ENCODE data around the gene ELP1. TPM values are rescaled to one million over a fixed set of nuclear protein-coding genes. Genes with fewer than 3 reads are reported as not detected.

Gene ELP1
- total RNA-seq, 1 donor from 2014 or later = 51.9 TPM

GRCh38 chr9:108884701-108885100 lies 49.2 kb downstream of the ELP1 start:
- no peak for DNase-seq
- H3K36me3 Mint-ChIP-seq (ENCODE audit: unreplicated experiment) = peaks cover 5% of the 10 kb centered on the region
- H3K4me1 Mint-ChIP-seq (ENCODE audit: low read depth, unreplicated experiment) = no peaks in the 10 kb centered on the region
- H3K9me3 Mint-ChIP-seq (ENCODE audit: unreplicated experiment) = peaks cover 3% of the 10 kb centered on the region
- H3K4me3 Mint-ChIP-seq (ENCODE audit: unreplicated experiment) = no peak overlapping the region
- H3K27me3 Mint-ChIP-seq (ENCODE audit: unreplicated experiment) = no peaks in the 10 kb centered on the region
- no peak overlapping the region for H3K27ac Mint-ChIP-seq (ENCODE audit: unreplicated experiment)
- no peak for TF ChIP-seq CTCF (IDR thresholded peaks at IDR 0.05; ENCODE audit: partially characterized antibody, unreplicated experiment)

GRCh38 chr9:108883085-108883484 lies 50.8 kb downstream of the ELP1 start:
- Mint-ChIP-seq H3K4me3 (ENCODE audit: unreplicated experiment) (no peak overlapping the region), H3K27me3 (ENCODE audit: unreplicated experiment) (no peaks in the 10 kb centered on the region), H3K27ac (ENCODE audit: unreplicated experiment) (no peak overlapping the region), H3K9me3 (ENCODE audit: unreplicated experiment) (peaks cover 3% of the 10 kb centered on the region), H3K36me3 (ENCODE audit: unreplicated experiment) (peaks cover 5% of the 10 kb centered on the region), H3K4me1 (ENCODE audit: low read depth, unreplicated experiment) (no peaks in the 10 kb centered on the region)
- TF ChIP-seq CTCF (IDR thresholded peaks at IDR 0.05; ENCODE audit: partially characterized antibody, unreplicated experiment) = no peak
- DNase-seq = no peak

GRCh38 chr9:108882052-108882888 lies 51.7 kb downstream of the ELP1 start:
- Mint-ChIP-seq H3K9me3 (ENCODE audit: unreplicated experiment) (peaks cover 3% of the 10 kb centered on the region), H3K36me3 (ENCODE audit: unreplicated experiment) (peaks cover 5% of the 10 kb centered on the region), H3K27ac (ENCODE audit: unreplicated experiment) (no peak overlapping the region), H3K27me3 (ENCODE audit: unreplicated experiment) (no peaks in the 10 kb centered on the region), H3K4me1 (ENCODE audit: low read depth, unreplicated experiment) (no peaks in the 10 kb centered on the region), H3K4me3 (ENCODE audit: unreplicated experiment) (no peak overlapping the region)
- TF ChIP-seq CTCF (IDR thresholded peaks at IDR 0.05; ENCODE audit: partially characterized antibody, unreplicated experiment) = no peak
- DNase-seq = no peak

- TF ChIP-seq CTCF (IDR thresholded peaks at IDR 0.05; ENCODE audit: partially characterized antibody, unreplicated experiment) = no peak
- no peak for DNase-seq
- H3K27me3 Mint-ChIP-seq (ENCODE audit: unreplicated experiment) = no peaks in the 10 kb centered on the region
- H3K4me1 Mint-ChIP-seq (ENCODE audit: low read depth, unreplicated experiment) = no peaks in the 10 kb centered on the region
- H3K27ac Mint-ChIP-seq (ENCODE audit: unreplicated experiment) = no peak overlapping the region
- H3K9me3 Mint-ChIP-seq (ENCODE audit: unreplicated experiment) = peaks cover 5% of the 10 kb centered on the region
- no peak overlapping the region for H3K4me3 Mint-ChIP-seq (ENCODE audit: unreplicated experiment)
- H3K36me3 Mint-ChIP-seq (ENCODE audit: unreplicated experiment) = peaks cover 5% of the 10 kb centered on the region
Observed at GRCh38 chr9:108880738-108881316, 53.1 kb downstream of the ELP1 start.

GRCh38 chr9:108877524-108877923 lies 56.4 kb downstream of the ELP1 start:
- Mint-ChIP-seq H3K27me3 (ENCODE audit: unreplicated experiment) (no peaks in the 10 kb centered on the region), H3K4me1 (ENCODE audit: low read depth, unreplicated experiment) (no peaks in the 10 kb centered on the region), H3K36me3 (ENCODE audit: unreplicated experiment) (no peaks in the 10 kb centered on the region), H3K9me3 (ENCODE audit: unreplicated experiment) (peaks cover 5% of the 10 kb centered on the region), H3K4me3 (ENCODE audit: unreplicated experiment) (no peak overlapping the region), H3K27ac (ENCODE audit: unreplicated experiment) (no peak overlapping the region)
- no peak for DNase-seq
- no peak for TF ChIP-seq CTCF (IDR thresholded peaks at IDR 0.05; ENCODE audit: partially characterized antibody, unreplicated experiment)

Measured in glutamatergic neuron (in vitro differentiated cells).